ENCODE measurements around the gene TMEM272.

GRCh38 chr13:51867062-51867461, 22.1 kb upstream of the TMEM272 start:
- TF ChIP-seq CTCF (IDR thresholded peaks at IDR 0.05 in 2 of 3, conservative IDR thresholded peaks at IDR 0.05 in 1 of 3; ENCODE audit: borderline replicate concordance in 1 of 3, insufficient read depth in 1 of 3, low read depth in 2 of 3, low read length in 2 of 3) = no peak
- TF ChIP-seq EZH2phosphoT487 (IDR thresholded peaks at IDR 0.05; ENCODE audit: borderline replicate concordance) = no peak
- no peak for TF ChIP-seq YY1 (IDR thresholded peaks at IDR 0.05; ENCODE audit: extremely low read depth, insufficient replicate concordance, low read depth, low read length)
